Kidney (tissue), 14 donors: Measurements from ENCODE around the gene NXNL2. TPM values are rescaled to one million over a fixed set of nuclear protein-coding genes. Genes with fewer than 3 reads are reported as not detected.

Experiments
- DNase-seq, 5 donors: peaks; one replicate each; pipeline ENCODE4 v3.0.0-alpha.2; 2013 to 2020
- FAIRE-seq: peaks from 2 replicates; lab custom pipeline; 2012; peaks lifted over from hg19 to GRCh38; lab: Jason Lieb, UNC
- H3K27ac ChIP-seq, 2 donors: one replicate each; pipeline ENCODE4 v1.7.0; 2013; ENCODE audit warnings: low read depth in 2 of 2, low read length in 2 of 2, inconsistent platforms in 1 of 2
- H3K27me3 ChIP-seq: one replicate; pipeline ENCODE4 v1.7.1; 2013; ENCODE audit warnings: low read length, inconsistent platforms; ENCODE audit not compliant: control insufficient read depth, insufficient read depth
- H3K36me3 ChIP-seq, 3 donors: one replicate each; pipeline versions ENCODE4 v1.7.0 to v1.7.1; 2013; ENCODE audit warnings: low read length in 3 of 3, control low read depth in 1 of 3, inconsistent platforms in 1 of 3; ENCODE audit not compliant: insufficient read depth in 3 of 3, control insufficient read depth in 2 of 3
- H3K4me1 ChIP-seq, 3 donors: one replicate each; pipeline versions ENCODE4 v1.7.0 to v1.7.1; 2013; ENCODE audit warnings: low read length in 3 of 3, inconsistent platforms in 1 of 3, low read depth in 1 of 3; ENCODE audit not compliant: control insufficient read depth in 2 of 3, insufficient read depth in 2 of 3
- H3K4me3 ChIP-seq, 3 donors: one replicate each; pipeline versions ENCODE4 v1.7.0 to v1.8.1; 2013; ENCODE audit warnings: low read length in 3 of 3, control low read depth in 1 of 3, inconsistent platforms in 1 of 3
- H3K9ac ChIP-seq, 3 donors: one replicate each; pipeline versions ENCODE4 v1.7.0 to v1.7.1; 2013; ENCODE audit warnings: low read length in 3 of 3, control low read depth in 1 of 3, inconsistent platforms in 1 of 3
- H3K9me3 ChIP-seq, 3 donors: one replicate each; pipeline versions ENCODE4 v1.7.0 to v1.7.1; 2013; ENCODE audit warnings: low read length in 3 of 3, control low read depth in 1 of 3, inconsistent platforms in 1 of 3; ENCODE audit not compliant: control insufficient read depth in 2 of 3, insufficient read depth in 1 of 3
- intact Hi-C: fragments of 100-400 bp; cut with DNase I; formaldehyde crosslinking; loops from one replicate; pipeline ENCODE4 v1.11.1; 2022
- polyA plus RNA-seq: library from polyadenylated mRNA; stranded (reverse); fragments of 350-450 nt; fragmentation: Illumina TruSeq; extraction: RNeasy Lipid Tissue Mini Kit (QIAGEN cat#74804); gene quantifications from one replicate; pipeline ENCODE4 v1.2.3, GENCODE V29; 2014; ENCODE audit warnings: low read depth, low replicate concordance; ENCODE audit not compliant: insufficient read depth
- total RNA-seq: library from RNA; stranded (reverse); fragmentation: NEBNext Ultra II Directional; extraction: Animal tissue kit (Norgen Biotek cat#: 25700); gene quantifications from one replicate; pipeline ENCODE4 v1.2.1, GENCODE V29; 2021
- TF ChIP-seq, protein P1 (sequence below): IDR thresholded peaks from 3 replicates; pipeline ENCODE4 v1.5.1; 2012; ENCODE audit warnings: mild to moderate bottlenecking, moderate library complexity, borderline replicate concordance; ENCODE audit not compliant: insufficient read depth; ENCODE audit errors: extremely low read depth
- donor health status: control.
- donor health status: control.
- donor health status: control.
- donor health status: control.
- donor health status: control.
- donor health status: DM: yes; HTN: yes; CAD: no.
- donor health status: Normal renal cell carcinoma (clear cell type).

Gene NXNL2
- total and polyA plus RNA-seq, 2 donors from 2014 or later, result 3.6 to 4.9 TPM

DNA sequence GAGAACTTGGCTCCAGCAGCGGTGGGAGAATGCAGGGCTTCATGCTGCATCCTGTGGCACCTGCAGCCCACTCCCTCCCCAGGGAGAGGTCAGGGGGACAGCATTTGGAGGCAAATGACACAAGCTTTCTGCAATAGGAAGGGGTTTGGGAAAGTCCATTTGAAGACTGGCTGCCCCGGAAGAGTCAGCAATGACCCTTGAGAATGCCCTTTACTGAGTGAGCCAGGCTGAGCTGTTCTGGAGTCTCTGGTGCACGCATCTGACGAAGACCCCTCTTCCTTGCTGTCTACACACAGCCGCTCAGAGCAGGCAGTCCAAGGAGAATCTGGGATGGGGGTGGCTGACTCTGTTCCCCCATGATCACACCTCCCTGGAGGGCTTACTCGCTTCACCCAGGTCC lies 5.5 kb upstream of the NXNL2 start:
- Histone ChIP-seq H3K4me1 (peaks cover 0 to 19% (median 12%) of the 10 kb centered on the region in 3 donors), H3K4me3 (no peak overlapping the region), H3K27me3 (no peaks in the 10 kb centered on the region), H3K27ac (peak overlapping the region; percentile 26 to 84), H3K36me3 (no peaks in the 10 kb centered on the region), H3K9me3 (no peaks in the 10 kb centered on the region), H3K9ac (no peak overlapping the region)
- TF ChIP-seq, protein P1, sequence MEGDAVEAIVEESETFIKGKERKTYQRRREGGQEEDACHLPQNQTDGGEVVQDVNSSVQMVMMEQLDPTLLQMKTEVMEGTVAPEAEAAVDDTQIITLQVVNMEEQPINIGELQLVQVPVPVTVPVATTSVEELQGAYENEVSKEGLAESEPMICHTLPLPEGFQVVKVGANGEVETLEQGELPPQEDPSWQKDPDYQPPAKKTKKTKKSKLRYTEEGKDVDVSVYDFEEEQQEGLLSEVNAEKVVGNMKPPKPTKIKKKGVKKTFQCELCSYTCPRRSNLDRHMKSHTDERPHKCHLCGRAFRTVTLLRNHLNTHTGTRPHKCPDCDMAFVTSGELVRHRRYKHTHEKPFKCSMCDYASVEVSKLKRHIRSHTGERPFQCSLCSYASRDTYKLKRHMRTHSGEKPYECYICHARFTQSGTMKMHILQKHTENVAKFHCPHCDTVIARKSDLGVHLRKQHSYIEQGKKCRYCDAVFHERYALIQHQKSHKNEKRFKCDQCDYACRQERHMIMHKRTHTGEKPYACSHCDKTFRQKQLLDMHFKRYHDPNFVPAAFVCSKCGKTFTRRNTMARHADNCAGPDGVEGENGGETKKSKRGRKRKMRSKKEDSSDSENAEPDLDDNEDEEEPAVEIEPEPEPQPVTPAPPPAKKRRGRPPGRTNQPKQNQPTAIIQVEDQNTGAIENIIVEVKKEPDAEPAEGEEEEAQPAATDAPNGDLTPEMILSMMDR, result no peak
- intact Hi-C loops, result no loop called here
- DNase-seq (no peak), FAIRE-seq (no peak)

DNA sequence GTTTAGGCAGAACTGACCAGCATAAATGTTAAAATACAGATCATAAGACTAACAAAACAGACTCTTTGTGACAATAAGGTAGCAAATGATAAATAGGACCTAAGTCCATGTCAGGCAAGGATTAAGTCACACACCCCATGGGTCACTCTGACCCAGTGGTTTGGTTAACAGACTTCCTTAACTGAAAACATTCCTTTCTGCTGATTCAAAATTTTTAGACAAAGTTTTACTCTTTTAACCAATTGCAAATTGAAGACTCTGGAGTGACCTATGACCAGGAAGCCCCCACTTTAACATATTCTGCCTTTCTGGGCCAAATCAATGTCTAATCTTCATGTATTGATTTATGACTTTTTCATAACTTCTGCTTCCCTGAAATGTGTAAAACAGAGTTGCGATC lies 4.9 kb upstream of the NXNL2 start:
- Histone ChIP-seq H3K4me3 (no peak overlapping the region), H3K4me1 (peaks cover 0 to 19% (median 13%) of the 10 kb centered on the region in 3 donors), H3K36me3 (no peaks in the 10 kb centered on the region), H3K9ac (no peak overlapping the region), H3K27me3 (no peaks in the 10 kb centered on the region), H3K27ac (peak overlapping the region; percentile 86 to 92), H3K9me3 (no peaks in the 10 kb centered on the region)
- FAIRE-seq (peak; percentile 93), DNase-seq (peak in 1 of 5 donors; percentile 60)
- intact Hi-C loops, result no loop called here
- TF ChIP-seq, protein P1, result no peak

DNA sequence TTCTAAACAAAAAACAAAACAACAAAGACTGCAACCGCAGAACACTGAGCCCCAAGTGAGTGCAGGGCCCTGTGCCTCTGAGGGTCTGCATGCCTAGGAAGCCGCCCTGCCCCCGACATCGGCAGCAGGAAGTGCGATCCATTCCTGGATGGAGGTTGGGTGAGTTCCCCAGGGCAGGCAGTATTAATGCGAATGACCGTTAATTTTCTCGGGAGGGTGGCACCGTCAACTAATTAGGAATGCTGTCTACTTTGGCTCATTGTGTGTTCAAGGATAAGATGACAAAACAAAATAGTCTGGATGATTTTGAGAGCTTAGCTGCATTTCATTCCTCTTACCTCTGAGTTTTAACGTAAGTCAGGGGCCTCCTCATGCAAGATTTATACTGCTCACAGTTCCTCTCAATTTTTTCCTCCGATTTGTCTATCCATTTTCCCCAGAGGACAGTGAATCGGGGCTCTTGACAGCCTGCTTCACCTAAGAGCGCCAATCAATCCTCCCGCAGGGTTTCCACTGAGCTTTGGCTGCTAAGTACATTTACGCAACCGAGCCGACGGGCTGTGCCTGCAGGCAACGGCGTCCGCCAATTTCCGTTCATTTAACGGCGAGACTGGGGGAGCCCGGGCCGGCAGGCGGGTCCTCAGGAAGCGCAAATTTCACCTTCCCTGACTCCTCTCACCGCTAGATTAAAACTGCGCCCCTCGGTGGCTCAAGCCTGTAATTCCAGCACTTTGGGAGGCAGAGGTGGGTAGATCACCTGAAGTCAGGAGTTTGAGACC lies 2.9 kb upstream of the NXNL2 start:
- no peaks in the 10 kb centered on the region for H3K9me3 ChIP-seq
- H3K27me3 ChIP-seq, result no peaks in the 10 kb centered on the region
- peak overlapping the region; percentile 26 to 52 for H3K27ac ChIP-seq
- peak overlapping the region in 1 of 3 donors; percentile 48 for H3K9ac ChIP-seq
- DNase-seq, result peak; percentile 50 to 79 (median 62)
- TF ChIP-seq, protein P1, result no peak
- no peaks in the 10 kb centered on the region for H3K36me3 ChIP-seq
- FAIRE-seq, result no peak
- H3K4me3 ChIP-seq, result peak overlapping the region in 2 of 3 donors; percentile 37 to 59
- H3K4me1 ChIP-seq, result peaks cover 0 to 30% (median 19%) of the 10 kb centered on the region in 3 donors
- intact Hi-C loops, result no loop called here
